GM04504 (cell line): ENCODE measurements around the gene ASS1.

ENCODE experiments used
- DNase-seq: peaks from one replicate; pipeline ENCODE4 v3.0.0-alpha.2; 2012; ENCODE audit warnings: low read depth

The ASS1 gene

GRCh38 chr9:130532426-130533080 lies 87.8 kb downstream of the ASS1 start:
- no peak for DNase-seq

- DNase-seq: peak; percentile 25
Observed at GRCh38 chr9:130535818-130536521, 91.2 kb downstream of the ASS1 start.

DNA sequence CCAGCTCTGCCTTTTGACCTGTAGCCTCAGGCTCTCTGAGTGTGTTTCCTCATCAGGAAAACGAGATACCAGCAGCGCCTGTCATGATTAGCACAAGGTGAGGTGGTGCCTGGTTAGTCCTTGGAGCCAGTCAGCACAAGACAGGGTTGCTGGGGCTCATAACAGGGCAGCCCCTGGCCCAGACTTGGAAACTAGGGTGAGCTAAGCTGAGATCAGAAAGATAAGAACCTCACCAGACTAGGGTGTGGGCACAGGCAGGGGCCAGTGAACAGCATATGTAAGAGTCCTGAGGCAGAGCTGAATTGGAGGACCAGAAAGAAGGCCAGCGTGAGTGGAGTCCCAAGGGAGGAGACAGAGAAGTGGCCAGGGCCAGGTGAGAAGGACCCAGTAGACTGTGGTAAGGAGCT lies 91.9 kb downstream of the ASS1 start:
- no peak for DNase-seq

DNA sequence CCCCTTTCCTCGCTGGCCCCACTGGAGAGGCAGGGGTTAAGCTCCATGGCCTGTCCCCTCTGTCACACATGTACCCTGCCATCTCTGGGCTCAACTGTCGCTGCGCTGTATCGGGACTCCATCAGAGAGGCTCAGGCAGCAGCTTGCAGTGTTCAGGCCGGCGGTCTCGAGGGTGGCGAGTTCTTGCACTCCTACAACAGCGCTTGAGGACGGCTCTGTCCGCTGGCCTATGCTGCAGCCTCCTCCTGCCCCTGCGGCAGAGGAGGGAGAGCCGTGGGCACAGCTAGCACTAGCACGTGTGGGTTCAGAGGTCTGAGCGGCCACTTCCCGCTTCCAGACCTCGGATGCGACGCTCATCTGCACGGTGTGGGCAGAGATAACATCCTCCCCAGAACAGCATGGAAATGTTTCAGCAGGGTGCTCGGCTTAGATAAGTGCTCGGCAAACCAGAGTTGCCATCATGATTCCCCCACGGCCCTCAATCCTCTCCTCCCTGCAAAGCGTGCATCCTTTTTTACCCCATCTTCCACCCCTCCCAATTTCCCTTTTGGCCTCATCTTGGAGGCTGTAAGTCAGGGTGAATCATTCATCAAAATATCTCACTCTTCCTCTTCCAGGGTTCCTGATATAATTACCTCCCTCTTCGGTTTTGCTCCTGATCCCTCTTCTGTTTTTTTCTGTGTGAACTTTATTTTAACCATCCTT lies 92.7 kb downstream of the ASS1 start:
- no peak for DNase-seq

DNA sequence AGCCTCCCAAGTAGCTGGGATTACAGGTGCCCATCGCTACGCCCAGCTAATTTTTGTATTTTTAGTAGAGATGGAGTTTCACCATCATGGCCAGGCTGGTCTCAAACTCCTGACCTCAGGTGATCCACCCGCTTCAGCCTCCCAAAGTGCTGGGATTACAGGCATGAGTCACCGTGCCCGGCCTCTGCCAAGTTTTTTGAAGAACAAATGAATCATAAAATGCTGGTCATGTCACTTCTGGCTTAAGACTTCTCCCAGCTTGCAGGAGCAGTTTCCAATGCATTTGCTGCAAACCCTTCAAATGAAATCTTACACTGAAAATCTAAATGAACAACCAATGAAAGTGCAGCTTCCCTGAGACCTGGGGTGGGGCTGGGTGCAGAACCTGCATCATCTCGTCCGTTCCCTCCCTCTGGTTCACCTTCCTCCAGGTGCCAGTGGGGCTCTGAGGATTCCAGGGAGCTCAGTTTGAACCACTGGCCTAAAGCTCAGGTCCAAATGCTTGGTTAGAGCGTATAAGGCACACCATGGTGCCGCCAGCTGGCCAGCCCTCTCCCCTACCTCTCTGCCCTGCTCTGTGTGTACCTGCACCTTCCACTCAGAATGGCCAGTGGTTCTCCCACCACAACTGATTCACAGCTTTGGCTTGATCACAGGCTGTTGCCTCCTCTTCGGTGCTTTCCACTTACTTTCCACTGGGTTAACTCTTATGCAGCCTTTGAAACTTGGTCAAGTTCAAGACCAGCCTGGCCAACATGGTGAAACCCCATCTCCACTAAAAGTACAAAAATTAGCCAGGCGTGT lies 94.9 kb downstream of the ASS1 start:
- DNase-seq: peak; percentile 33

DNA sequence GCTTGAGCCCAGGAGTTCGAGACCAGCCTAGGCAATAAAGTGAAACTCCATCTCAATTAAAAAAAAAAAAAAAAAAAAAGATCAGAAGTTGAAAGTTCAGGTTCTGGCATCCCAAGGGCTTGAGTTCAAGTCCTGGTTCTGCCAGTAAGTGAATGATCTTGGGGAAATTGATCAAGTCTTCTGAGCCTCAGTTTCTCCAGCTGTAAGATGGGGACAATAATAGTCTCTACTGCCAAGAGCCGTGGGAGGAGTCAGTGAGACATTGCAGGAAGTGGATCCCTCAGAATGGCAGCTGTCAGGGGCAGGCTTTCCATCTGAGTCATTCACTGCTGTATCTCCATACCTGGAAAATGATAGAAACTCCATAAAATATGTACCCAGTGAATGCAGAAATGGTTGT lies 96.8 kb downstream of the ASS1 start:
- no peak for DNase-seq

- no peak for DNase-seq
Observed at GRCh38 chr9:130542038-130542437, 97.3 kb downstream of the ASS1 start.

DNA sequence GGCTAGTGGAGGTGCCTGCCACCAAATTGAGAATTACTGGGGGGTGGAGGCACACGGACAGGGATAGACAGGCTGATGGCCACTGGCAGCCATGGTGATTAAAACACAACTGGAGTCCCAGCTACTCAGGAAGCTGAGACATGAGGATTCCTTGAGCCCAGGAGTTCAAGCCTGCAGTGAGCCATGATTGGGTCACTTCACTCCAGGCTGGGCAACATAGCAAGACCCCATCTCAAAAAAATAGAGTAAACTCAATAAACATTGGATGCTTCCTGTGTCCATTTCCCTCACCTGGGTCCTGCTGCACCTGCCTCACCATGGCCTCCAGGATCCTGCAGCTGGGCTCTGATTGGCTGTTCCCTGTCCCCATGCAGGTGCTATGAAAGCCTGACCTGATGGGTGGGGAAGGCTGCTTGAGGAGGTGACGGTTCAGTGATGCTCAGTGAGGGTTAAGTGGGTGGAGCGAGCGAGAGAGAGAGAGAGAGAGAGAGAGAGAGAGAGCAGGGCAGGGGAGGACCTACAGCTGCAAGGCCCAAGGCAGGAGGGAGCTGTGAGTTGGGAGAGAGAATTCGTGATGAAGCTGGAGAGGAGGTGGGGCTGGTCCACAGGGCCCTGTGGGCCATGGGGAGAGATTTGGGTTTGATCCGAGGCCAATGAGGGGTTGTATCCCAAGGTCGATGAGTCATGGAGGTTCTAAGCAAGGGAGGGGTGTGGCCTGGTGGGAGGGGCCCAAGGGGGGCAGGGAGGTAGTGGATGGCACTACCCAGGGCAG lies 97.9 kb downstream of the ASS1 start:
- no peak for DNase-seq

- DNase-seq: no peak
Observed at GRCh38 chr9:130543368-130543767, 98.6 kb downstream of the ASS1 start.

DNA sequence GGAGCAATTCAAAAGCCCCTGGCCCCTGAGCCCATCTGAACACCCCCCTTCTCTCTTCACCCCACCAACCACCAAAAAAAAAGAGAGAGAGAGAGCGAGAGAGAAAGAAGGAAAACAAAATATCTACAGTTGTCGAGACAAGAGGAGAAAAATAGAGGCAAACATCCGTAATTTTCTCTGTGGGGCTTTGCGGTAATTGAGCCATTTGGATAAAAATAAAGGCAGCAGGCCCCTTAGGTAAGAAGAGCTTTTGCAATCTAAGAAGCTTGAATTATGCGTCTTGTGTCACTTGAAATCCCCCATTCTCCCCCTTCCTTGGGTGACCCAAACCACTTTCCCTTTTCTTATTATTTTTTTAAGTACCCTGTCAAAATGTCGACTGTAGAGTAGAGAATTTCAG lies 99.1 kb downstream of the ASS1 start:
- no peak for DNase-seq

DNA sequence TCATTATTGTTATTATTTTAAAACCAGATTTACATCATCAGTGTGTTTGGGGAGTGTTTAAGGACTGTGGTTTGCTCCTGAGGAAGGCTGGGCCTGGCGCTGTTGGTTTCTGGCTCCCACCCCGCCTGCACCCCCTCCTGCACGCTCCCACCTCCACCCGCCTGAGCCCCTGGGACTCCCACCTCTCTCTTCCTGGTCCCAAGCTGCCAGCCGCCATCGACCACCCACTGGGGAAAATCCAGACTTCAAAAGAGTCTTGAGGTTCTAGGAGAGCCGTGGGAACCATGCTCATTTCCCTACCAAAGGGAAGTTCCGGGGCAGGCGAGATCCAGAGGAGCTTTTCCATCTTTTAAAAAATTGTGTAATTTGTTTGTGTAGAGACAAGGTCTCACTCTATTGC lies 99.6 kb downstream of the ASS1 start:
- DNase-seq: no peak

GRCh38 chr9:130548103-130548502 lies 103.3 kb downstream of the ASS1 start:
- no peak for DNase-seq

- DNase-seq: no peak
Observed at GRCh38 chr9:130549093-130549735, 104.5 kb downstream of the ASS1 start.
